PC-3 (cell line): ENCODE results near the gene TROAP. TPM values are rescaled to one million over a fixed set of nuclear protein-coding genes. Genes with fewer than 3 reads are reported as not detected.
A peak's percentile ranks its signal among the peaks of the same experiment; 100 is the strongest.

ENCODE experiments used
- ATAC-seq: fragments of 200-7000 bp; cut with Tn5 transposase; 2 replicates; pipeline ENCODE4 v1.9.1; 2020; ENCODE audit warnings: mild to moderate bottlenecking, moderate library complexity
- BruUV-seq: library from RNA; stranded (reverse); fragments of 400-500 nt; replicated peaks from 2 replicates; lab custom pipeline; 2021; lab: Mats Ljungman, UMichigan
- CTCF ChIA-PET: fragments of 300-600 bp; sonication (Branson Sonifier 250); formaldehyde crosslinking; loops from one replicate; lab custom pipeline; 2022; ENCODE audit warnings: antibody characterized with exemption; lab: Charles Lee
- POLR2A ChIA-PET: fragments of 300-600 bp; sonication (Branson Sonifier 250); formaldehyde crosslinking; loops from one replicate; lab custom pipeline; 2022; ENCODE audit warnings: antibody characterized with exemption; ENCODE audit not compliant: unreplicated experiment; lab: Charles Lee
- DNase-seq: peaks from one replicate; pipeline ENCODE4 v3.0.0-alpha.2; 2015
- H2AFZ ChIP-seq: fragments of 300-600 bp; sonication (generic); 2 replicates; pipeline ENCODE4 v1.6.0; 2016; ENCODE audit warnings: antibody characterized with exemption, low read length
- H3F3A ChIP-seq: fragments of 300-600 bp; sonication (generic); one replicate; pipeline ENCODE4 v1.6.0; 2017; ENCODE audit warnings: antibody characterized with exemption, low read length, control low read depth, mild to moderate bottlenecking; ENCODE audit not compliant: unreplicated experiment
- H3K27ac ChIP-seq: fragments of 300-600 bp; sonication (generic); 2 replicates; pipeline ENCODE4 v1.5.1; 2016; ENCODE audit warnings: mild to moderate bottlenecking, low read length
- H3K27me3 ChIP-seq: fragments of 300-600 bp; sonication (generic); 2 replicates; pipeline ENCODE4 v1.6.1; 2016; ENCODE audit warnings: low read length, mixed read lengths
- H3K36me3 ChIP-seq: fragments of 300-600 bp; sonication (generic); 2 replicates; pipeline ENCODE4 v1.6.1; 2016; ENCODE audit warnings: low read depth, mixed run types, low read length, mixed read lengths
- H3K4me1 ChIP-seq: fragments of 300-600 bp; sonication (generic); 2 replicates; pipeline ENCODE4 v1.5.1; 2016; ENCODE audit warnings: low read length; ENCODE audit not compliant: insufficient read depth
- H3K4me2 ChIP-seq: fragments of 300-600 bp; sonication (generic); 2 replicates; pipeline ENCODE4 v1.6.0; 2016; ENCODE audit warnings: low read length
- H3K4me3 ChIP-seq: fragments of 300-600 bp; sonication (generic); 2 replicates; pipeline ENCODE4 v1.5.1; 2016; ENCODE audit warnings: mild to moderate bottlenecking, low read length, mixed read lengths
- H3K79me2 ChIP-seq: fragments of 300-600 bp; sonication (generic); 2 replicates; pipeline ENCODE4 v1.6.1; 2017; ENCODE audit warnings: low read length, mixed read lengths
- H3K9ac ChIP-seq: fragments of 300-600 bp; sonication (generic); 2 replicates; pipeline ENCODE4 v1.6.0; 2016; ENCODE audit warnings: mild to moderate bottlenecking, low read length
- H3K9me2 ChIP-seq: fragments of 300-600 bp; sonication (generic); replicated peaks from 2 replicates; pipeline ENCODE4 v1.6.1; 2016; ENCODE audit warnings: mixed run types, low read length, mixed read lengths
- H3K9me3 ChIP-seq: fragments of 300-600 bp; sonication (generic); 2 replicates; pipeline ENCODE4 v1.6.1; 2016; ENCODE audit warnings: low read length, mixed read lengths
- H4K20me1 ChIP-seq: fragments of 300-600 bp; sonication (generic); 2 replicates; pipeline ENCODE4 v1.6.1; 2016; ENCODE audit warnings: low read length, mixed read lengths
- EZH2 ChIP-seq: fragments of 300-600 bp; sonication (generic); IDR thresholded peaks from one replicate; pipeline ENCODE4 v1.6.1; 2017; ENCODE audit warnings: antibody characterized with exemption, mild to moderate bottlenecking, low read length; ENCODE audit not compliant: unreplicated experiment
- EZH2phosphoT487 ChIP-seq: fragments of 300-600 bp; sonication (generic); IDR thresholded peaks from 2 replicates; pipeline ENCODE4 v1.6.1; 2018; ENCODE audit warnings: mild to moderate bottlenecking, antibody characterized with exemption, low read length, borderline replicate concordance
- intact Hi-C: fragments of 100-400 bp; cut with micrococcal nuclease; formaldehyde crosslinking; loops from 2 replicates; pipeline ENCODE4 v1.9.0; 2023
- total RNA-seq: library from RNA; depleted of rRNA; stranded (reverse); fragments of >200 nt; gene quantifications from 2 replicates; pipeline ENCODE4 v1.2.3, GENCODE V29; 2014
- TF ChIP-seq, protein P1 (sequence below): fragments of 300-600 bp; sonication (generic); conservative IDR thresholded peaks from 2 replicates; pipeline ENCODE4 v1.5.1; 2017; ENCODE audit warnings: antibody characterized with exemption, low read depth, mild to moderate bottlenecking, low read length

TROAP gene
- total RNA-seq, 1 experiment from 2014 or later: 103 TPM

DNA sequence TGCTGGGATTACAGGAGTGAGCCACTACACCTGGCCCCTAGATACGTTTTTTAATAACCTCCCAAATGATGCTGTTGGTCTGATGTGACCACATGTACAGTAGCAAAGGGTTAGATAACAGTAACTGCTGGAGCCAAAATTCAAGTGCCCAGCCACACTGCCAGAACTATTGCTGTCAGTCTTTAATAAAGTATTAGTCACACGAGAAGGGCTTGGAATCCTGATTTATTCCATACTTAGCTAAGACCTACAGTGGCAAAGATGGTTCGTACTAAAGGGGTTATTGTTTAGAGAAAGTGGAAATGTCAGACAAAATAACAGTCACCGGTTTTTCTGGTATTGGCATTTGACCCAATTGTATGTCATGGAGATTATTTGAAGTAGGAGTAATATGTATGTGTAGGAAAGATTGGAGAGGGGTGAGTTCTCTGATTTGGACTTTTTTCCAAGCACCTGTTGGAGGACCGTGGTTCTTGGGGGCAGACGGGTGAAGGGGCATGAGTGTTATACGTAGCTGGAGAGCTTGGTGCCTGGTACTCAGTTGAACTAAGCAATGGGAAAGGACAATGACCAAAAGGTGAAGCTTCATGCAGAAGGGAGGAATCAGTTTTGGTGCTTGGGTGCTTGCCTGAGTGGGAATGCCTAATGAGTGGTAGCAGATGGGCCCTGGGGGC, 48.5 kb upstream of the TROAP start:
- H3K4me1 ChIP-seq: peaks cover 3% of the 10 kb centered on the region
- H2AFZ ChIP-seq: no peak overlapping the region
- peaks cover 36% of the 10 kb centered on the region for H3K36me3 ChIP-seq
- intact Hi-C loops: no loop called here
- BruUV-seq: no TSS peak
- TF ChIP-seq, protein P1, sequence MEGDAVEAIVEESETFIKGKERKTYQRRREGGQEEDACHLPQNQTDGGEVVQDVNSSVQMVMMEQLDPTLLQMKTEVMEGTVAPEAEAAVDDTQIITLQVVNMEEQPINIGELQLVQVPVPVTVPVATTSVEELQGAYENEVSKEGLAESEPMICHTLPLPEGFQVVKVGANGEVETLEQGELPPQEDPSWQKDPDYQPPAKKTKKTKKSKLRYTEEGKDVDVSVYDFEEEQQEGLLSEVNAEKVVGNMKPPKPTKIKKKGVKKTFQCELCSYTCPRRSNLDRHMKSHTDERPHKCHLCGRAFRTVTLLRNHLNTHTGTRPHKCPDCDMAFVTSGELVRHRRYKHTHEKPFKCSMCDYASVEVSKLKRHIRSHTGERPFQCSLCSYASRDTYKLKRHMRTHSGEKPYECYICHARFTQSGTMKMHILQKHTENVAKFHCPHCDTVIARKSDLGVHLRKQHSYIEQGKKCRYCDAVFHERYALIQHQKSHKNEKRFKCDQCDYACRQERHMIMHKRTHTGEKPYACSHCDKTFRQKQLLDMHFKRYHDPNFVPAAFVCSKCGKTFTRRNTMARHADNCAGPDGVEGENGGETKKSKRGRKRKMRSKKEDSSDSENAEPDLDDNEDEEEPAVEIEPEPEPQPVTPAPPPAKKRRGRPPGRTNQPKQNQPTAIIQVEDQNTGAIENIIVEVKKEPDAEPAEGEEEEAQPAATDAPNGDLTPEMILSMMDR: no peak
- no peak for TF ChIP-seq EZH2phosphoT487
- TF ChIP-seq EZH2: no peak
- H3F3A ChIP-seq: peaks cover 40% of the 10 kb centered on the region
- H3K9me2 ChIP-seq: no peaks in the 10 kb centered on the region
- H3K4me3 ChIP-seq: no peak overlapping the region
- H3K9me3 ChIP-seq: no peaks in the 10 kb centered on the region
- no peak overlapping the region for H3K9ac ChIP-seq
- no peak overlapping the region for H3K4me2 ChIP-seq
- H3K27ac ChIP-seq: no peak overlapping the region
- peaks cover 23% of the 10 kb centered on the region for H3K79me2 ChIP-seq
- ChIA-PET POLR2A (interaction anchor here (0.7 kb wide), 1 partner anchor 19 kb away, joined by 3 read pairs; no protein-coding TSS in a partner anchor), CTCF (no interaction called here)
- H4K20me1 ChIP-seq: peaks cover 46% of the 10 kb centered on the region
- no peaks in the 10 kb centered on the region for H3K27me3 ChIP-seq
- ATAC-seq (peak; percentile 19), DNase-seq (peak; percentile 45)

DNA sequence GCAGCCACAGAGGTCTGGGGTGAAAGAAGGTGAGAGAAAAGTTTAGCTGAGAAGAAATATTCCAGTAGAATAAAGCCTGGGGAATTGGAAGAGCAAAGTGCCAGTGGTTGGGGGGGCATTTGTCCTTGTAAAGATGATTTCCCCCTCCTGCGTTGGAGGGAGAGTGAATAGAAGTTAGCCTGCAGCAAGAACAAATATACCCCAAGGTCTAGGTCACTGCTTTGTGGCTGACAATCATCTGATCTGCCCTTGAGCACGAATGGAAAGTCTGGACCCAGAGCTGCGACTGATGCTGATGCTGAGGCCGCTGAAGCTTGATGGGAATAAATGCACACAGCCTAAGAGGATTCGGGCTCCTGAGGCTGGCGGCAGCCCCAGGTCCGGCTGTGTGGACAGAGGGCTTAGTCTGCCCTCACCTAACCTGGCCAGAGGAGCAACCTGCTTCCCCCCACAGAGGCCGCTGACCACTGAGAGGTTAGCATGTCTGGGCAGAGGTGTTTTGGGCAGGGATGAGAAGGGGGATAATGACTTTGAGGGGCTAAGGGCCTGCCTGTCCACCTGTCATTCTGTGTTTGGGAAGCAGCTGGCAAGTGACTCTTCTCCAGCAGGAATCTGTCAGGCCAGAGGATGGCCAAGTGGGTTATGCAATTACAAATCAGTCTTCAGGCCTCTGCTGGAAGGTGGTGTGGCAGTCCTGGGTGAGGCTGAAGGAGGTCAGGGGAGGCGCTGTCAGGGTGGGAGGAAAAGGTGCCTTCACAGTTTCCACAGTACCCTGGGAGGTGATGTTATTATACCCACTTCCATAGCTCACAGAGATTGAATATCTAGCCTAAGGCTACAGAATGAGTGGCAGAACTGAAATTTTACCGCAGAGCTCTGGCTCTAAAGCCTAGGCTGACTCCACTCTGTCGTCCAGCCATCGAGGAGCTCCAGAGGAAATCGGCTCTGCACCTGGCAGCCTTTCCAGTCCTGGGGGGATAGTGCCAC, 46.5 kb upstream of the TROAP start:
- POLR2A ChIA-PET: interaction anchor here (0.6 to 0.9 kb wide), 3 partner anchors 8 to 1158 kb away, joined by 4 to 5 read pairs (median 5); partner anchors contain the start of gene PFKM
- no peak overlapping the region for H3K27ac ChIP-seq
- no peaks in the 10 kb centered on the region for H3K9me2 ChIP-seq
- H2AFZ ChIP-seq: no peak overlapping the region
- H3K9ac ChIP-seq: no peak overlapping the region
- intact Hi-C loops: no loop called here
- DNase-seq: no peak
- peaks cover 16% of the 10 kb centered on the region for H3K36me3 ChIP-seq
- peaks cover 4% of the 10 kb centered on the region; the same call in 1 of the 2 replicates for H3K79me2 ChIP-seq
- H3K9me3 ChIP-seq: no peaks in the 10 kb centered on the region
- ATAC-seq: no peak
- CTCF ChIA-PET: interaction anchor here (0.6 to 1.0 kb wide), 2 partner anchors 21 to 183 kb away, joined by 3 read pairs; no protein-coding TSS in a partner anchor
- H3K27me3 ChIP-seq: no peaks in the 10 kb centered on the region
- H3K4me3 ChIP-seq: no peak overlapping the region
- TF ChIP-seq EZH2 (no peak), EZH2phosphoT487 (no peak)
- TF ChIP-seq, protein P1: no peak
- no peak overlapping the region for H3K4me2 ChIP-seq
- no peaks in the 10 kb centered on the region for H3K4me1 ChIP-seq
- peaks cover 25% of the 10 kb centered on the region for H4K20me1 ChIP-seq
- H3F3A ChIP-seq: peaks cover 27% of the 10 kb centered on the region
- BruUV-seq: no TSS peak
